HepG2 (cell line): Measurements from ENCODE around the gene NBEAL1. TPM values are rescaled to one million over a fixed set of nuclear protein-coding genes. Genes with fewer than 3 reads are reported as not detected.
"Not testable (repeated sequence)": the region's sequence is repeated elsewhere in the genome, so short reads cannot be mapped to it uniquely, and the experiment has no call there.

Source experiments
- ATAC-seq: fragments of 200-7000 bp; cut with Tn5 transposase; 3 replicates; pipeline ENCODE4 v1.9.1; 2020; ENCODE audit warnings: mild to moderate bottlenecking, moderate library complexity
- BruUV-seq: library from RNA; stranded (reverse); fragments of 400-500 nt; replicated peaks from 2 replicates; lab custom pipeline; 2021; lab: Mats Ljungman, UMichigan
- CTCF ChIA-PET: fragments of 300-600 bp; formaldehyde crosslinking; extraction: SDS; loops from one replicate; lab custom pipeline; 2021; ENCODE audit warnings: low total read pairs, inconsistent platforms, low intra/inter-chr PET ratio; lab: Yijun Ruan, JAX
- POLR2A ChIA-PET: fragments of 350-600 bp; sonication (Branson Sonifier 250); formaldehyde crosslinking; loops from one replicate; lab custom pipeline; 2020; ENCODE audit warnings: antibody characterized with exemption, inconsistent platforms; lab: Yijun Ruan, JAX
- DNase-seq: peaks from one replicate; pipeline ENCODE4 v3.0.0-alpha.2; 2015; ENCODE audit warnings: low spot score
- FAIRE-seq: peaks from 3 replicates; lab custom pipeline; 2011; peaks lifted over from hg19 to GRCh38; lab: Jason Lieb, UNC
- H2AFZ ChIP-seq: one replicate; pipeline ENCODE4 v1.6.1; 2011; ENCODE audit warnings: low read length, inconsistent platforms
- H3K27ac ChIP-seq: fragments of 300-600 bp; 3 replicates; pipeline ENCODE4 v1.8.0; 2011; ENCODE audit warnings: mixed run types, mild to moderate bottlenecking, mixed read lengths, low read length, inconsistent platforms; ENCODE audit not compliant: insufficient read depth; ENCODE audit errors: extremely low read length
- H3K27me3 ChIP-seq, 2 experiments: fragments of 200-600 bp in 1 of 2; 2 replicates in 1 of 2; 3 replicates in 1 of 2; pipeline versions ENCODE4 v1.6.0 to v1.8.0; 2011; ENCODE audit warnings: low read length in 2 of 2, mild to moderate bottlenecking in 2 of 2, moderate library complexity in 2 of 2, inconsistent platforms in 1 of 2; ENCODE audit not compliant: insufficient read depth in 2 of 2, control insufficient read depth in 1 of 2
- H3K36me3 ChIP-seq, 2 experiments: fragments of 200-600 bp in 1 of 2; replicated peaks in 1 of 2; 2 replicates in 1 of 2; 3 replicates in 1 of 2; pipeline versions ENCODE4 v1.5.1 to v1.8.0; 2011; ENCODE audit warnings: low read length in 2 of 2, inconsistent platforms in 1 of 2; ENCODE audit not compliant: insufficient read depth in 2 of 2, control insufficient read depth in 1 of 2
- H3K4me1 ChIP-seq: 2 replicates; pipeline ENCODE4 v1.5.1; 2012; ENCODE audit warnings: low read length, inconsistent platforms; ENCODE audit not compliant: insufficient read depth
- H3K4me2 ChIP-seq: 2 replicates; pipeline ENCODE4 v1.6.0; 2011; ENCODE audit warnings: low read depth, low read length, inconsistent platforms
- H3K4me3 ChIP-seq, 3 experiments: fragments of 200-600 bp in 1 of 3; sonication (generic), shearing (Covaris generic) in 1 of 3; replicated peaks in 1 of 3; 2 replicates each; pipeline ENCODE4 v1.5.1; 2011 to 2016; ENCODE audit warnings: low read length in 3 of 3, inconsistent platforms in 2 of 3, low read depth in 2 of 3, mild to moderate bottlenecking in 2 of 3, control low read depth in 1 of 3, mixed read lengths in 1 of 3; ENCODE audit not compliant: insufficient read depth in 1 of 3
- H3K79me2 ChIP-seq: one replicate; pipeline ENCODE4 v1.6.1; 2011; ENCODE audit warnings: low read length, inconsistent platforms; ENCODE audit not compliant: insufficient read depth
- H3K9ac ChIP-seq: 2 replicates; pipeline ENCODE4 v1.6.0; 2011; ENCODE audit warnings: mild to moderate bottlenecking, low read depth, low read length, inconsistent platforms; ENCODE audit not compliant: insufficient read depth
- H3K9me3 ChIP-seq: 2 replicates; pipeline ENCODE4 v1.5.1; 2012; ENCODE audit warnings: mild to moderate bottlenecking, low read length
- H4K20me1 ChIP-seq: 2 replicates; pipeline ENCODE4 v1.6.0; 2011; ENCODE audit warnings: inconsistent platforms, mild to moderate bottlenecking, low read length, moderate library complexity; ENCODE audit not compliant: insufficient read depth
- CEBPB ChIP-seq: IDR thresholded peaks from 2 replicates; pipeline ENCODE4 v1.6.1; 2011; ENCODE audit warnings: low read depth, low read length, improper control_type of control experiment, borderline replicate concordance
- CEBPG ChIP-seq: IDR thresholded peaks from 2 replicates; pipeline ENCODE4 v1.6.1; 2016
- WGBS: methylation state at CpG from one replicate; pipeline ENCODE4 v1.1.6; 2017; ENCODE audit warnings: low lambda C conversion rate; 5-methylcytosine and 5-hydroxymethylcytosine counted together
- in situ Hi-C: cut with HindIII; loops from 2 replicates; pipeline ENCODE4 v1.10.0; 2017; ENCODE audit warnings: low pct_unique_long_range_greater_than_20kb; ENCODE audit not compliant: extremely low pct_ligation_motif_present
- intact Hi-C: fragments of 100-400 bp; cut with micrococcal nuclease; formaldehyde crosslinking; loops from one replicate; pipeline ENCODE4 v1.10.0; 2022; ENCODE audit not compliant: unreplicated experiment
- polyA plus RNA-seq, 8 experiments: library from polyadenylated mRNA; depleted of rRNA in 3 of 8; stranded (reverse) in 7 of 8; unstranded in 1 of 8; fragments of >200 nt; fragmentation: Illumina TruSeq in 4 of 8; extraction: Trizol in 4 of 8; gene quantifications; 2 replicates each; pipeline versions ENCODE4 v1.2.1 to v1.2.3, GENCODE V29; 2011 to 2016; ENCODE audit warnings: low read depth in 4 of 8, missing spikeins in 1 of 8, mixed read lengths in 1 of 8; ENCODE audit not compliant: insufficient read depth in 1 of 8
- total RNA-seq, 5 experiments: library from RNA; depleted of rRNA; stranded (reverse); fragments of >200 nt; fragmentation: Illumina TruSeq; extraction: Trizol; gene quantifications; 2 replicates each; pipeline ENCODE4 v1.2.3, GENCODE V29; 2016; ENCODE audit warnings: low read depth in 1 of 5
- TF ChIP-seq, protein P1 (sequence below): sonication (generic); formaldehyde crosslinking; IDR thresholded peaks from 2 replicates; pipeline ENCODE4 v1.9.0; 2022; ENCODE audit warnings: low read depth, missing genetic modification reagents

Gene NBEAL1
- total and polyA plus RNA-seq, 2 of the 13 experiments (the other 11 are each of a cell fraction or from before 2014, with no cell fraction given), result 6.4 to 15.7 TPM

DNA sequence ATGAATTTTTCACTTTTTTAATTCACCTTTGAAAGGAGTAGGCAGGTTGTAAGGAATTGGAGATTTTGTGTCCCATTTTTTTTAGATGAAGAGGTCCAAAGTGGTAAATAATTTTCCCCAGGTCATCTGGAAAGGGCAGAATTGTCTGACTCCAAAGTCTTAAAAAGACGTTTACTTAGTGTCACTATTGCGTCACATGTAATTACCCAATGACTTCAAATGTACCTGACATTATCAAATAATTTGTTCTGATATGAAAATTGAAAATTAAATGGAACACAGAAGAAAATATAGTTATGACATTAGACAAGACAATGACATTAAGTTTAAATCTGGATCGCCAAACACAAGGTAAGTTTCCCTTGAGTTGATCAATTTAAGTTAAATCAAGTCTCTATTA is 24.2 kb upstream of the NBEAL1 start:
- BruUV-seq, result no TSS peak
- no peaks in the 10 kb centered on the region for H4K20me1 ChIP-seq
- DNase-seq (no peak), FAIRE-seq (no peak), ATAC-seq (no peak)
- no peak overlapping the region for H2AFZ ChIP-seq
- H3K9me3 ChIP-seq, result no peaks in the 10 kb centered on the region
- H3K4me2 ChIP-seq, result no peak overlapping the region
- ChIA-PET POLR2A (no interaction called here), CTCF (no interaction called here)
- in situ Hi-C loops (no loop called here), intact Hi-C loops (no loop called here)
- no peak overlapping the region for H3K27ac ChIP-seq
- no peak overlapping the region for H3K9ac ChIP-seq
- H3K79me2 ChIP-seq, result no peaks in the 10 kb centered on the region
- H3K27me3 ChIP-seq, result no peaks in the 10 kb centered on the region
- WGBS, result 60% methylated on average over 3 of the region's 3 CpGs
- peak; percentile 85 for TF ChIP-seq CEBPB
- TF ChIP-seq, protein P1, sequence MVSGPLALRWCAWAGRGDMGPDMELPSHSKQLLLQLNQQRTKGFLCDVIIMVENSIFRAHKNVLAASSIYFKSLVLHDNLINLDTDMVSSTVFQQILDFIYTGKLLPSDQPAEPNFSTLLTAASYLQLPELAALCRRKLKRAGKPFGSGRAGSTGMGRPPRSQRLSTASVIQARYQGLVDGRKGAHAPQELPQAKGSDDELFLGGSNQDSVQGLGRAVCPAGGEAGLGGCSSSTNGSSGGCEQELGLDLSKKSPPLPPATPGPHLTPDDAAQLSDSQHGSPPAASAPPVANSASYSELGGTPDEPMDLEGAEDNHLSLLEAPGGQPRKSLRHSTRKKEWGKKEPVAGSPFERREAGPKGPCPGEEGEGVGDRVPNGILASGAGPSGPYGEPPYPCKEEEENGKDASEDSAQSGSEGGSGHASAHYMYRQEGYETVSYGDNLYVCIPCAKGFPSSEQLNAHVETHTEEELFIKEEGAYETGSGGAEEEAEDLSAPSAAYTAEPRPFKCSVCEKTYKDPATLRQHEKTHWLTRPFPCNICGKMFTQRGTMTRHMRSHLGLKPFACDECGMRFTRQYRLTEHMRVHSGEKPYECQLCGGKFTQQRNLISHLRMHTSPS, result no peak
- TF ChIP-seq CEBPG (CRISPR knock-in tag), result peak; percentile 30; the same call in 1 of the 2 replicates
- no peaks in the 10 kb centered on the region for H3K4me1 ChIP-seq
- H3K36me3 ChIP-seq, result no peaks in the 10 kb centered on the region
- no peak overlapping the region for H3K4me3 ChIP-seq

DNA sequence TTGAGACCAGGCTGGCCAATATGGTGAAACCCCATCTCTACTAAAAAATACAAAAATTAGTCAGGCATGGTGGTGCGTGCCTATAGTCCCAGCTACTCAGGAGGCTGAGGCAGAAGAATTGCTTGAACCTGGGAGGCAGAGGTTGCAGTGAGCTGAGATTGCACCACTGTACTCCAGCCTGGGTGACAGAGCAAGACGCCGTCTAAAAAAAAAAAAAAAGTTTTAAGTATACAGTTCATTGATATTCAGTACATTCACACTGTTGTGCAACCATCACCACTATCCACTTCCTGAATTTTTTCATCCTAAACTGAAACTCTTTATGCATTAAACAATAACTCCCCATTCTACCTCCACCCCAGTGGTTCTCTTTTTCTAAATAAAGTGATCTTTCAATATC is 17.6 kb upstream of the NBEAL1 start:
- TF ChIP-seq CEBPB, result peak; percentile 46; the same call in 1 of the 2 replicates
- TF ChIP-seq, all 625 proteins: peak for 1; not testable (repeated sequence) for 624
- H3K9ac ChIP-seq, ATAC-seq, in situ Hi-C loops, H3K27me3 ChIP-seq, H3K9me3 ChIP-seq, intact Hi-C loops, H3K79me2 ChIP-seq, DNase-seq, H3K4me2 ChIP-seq, H4K20me1 ChIP-seq, CTCF ChIA-PET, H2AFZ ChIP-seq, FAIRE-seq, BruUV-seq, H3K27ac ChIP-seq, POLR2A ChIA-PET, H3K4me1 ChIP-seq, H3K4me3 ChIP-seq, H3K36me3 ChIP-seq: not testable (repeated sequence)
- WGBS, result 19% methylated on average over 3 of the region's 3 CpGs
